Right lobe of liver (tissue), 6 donors: Measurements from ENCODE around the gene COL18A1. TPM values are rescaled to one million over a fixed set of nuclear protein-coding genes. Genes with fewer than 3 reads are reported as not detected.

Experiments used
- ATAC-seq, 4 donors: fragments of 200-7000 bp; cut with Tn5 transposase; one replicate each; pipeline ENCODE4 v1.9.1; 2020; ENCODE audit warnings: mild to moderate bottlenecking in 4 of 4, moderate library complexity in 4 of 4
- DNase-seq, 3 donors: peaks; one replicate each; pipeline ENCODE4 v3.0.0-alpha.2; 2020
- H3K27ac ChIP-seq, 3 donors: fragments of 200-600 bp; one replicate each; pipeline ENCODE4 v1.8.0; 2022
- H3K27me3 ChIP-seq, 2 donors: fragments of 200-600 bp; one replicate each; pipeline ENCODE4 v1.8.0; 2022
- H3K36me3 ChIP-seq, 4 donors: fragments of 200-600 bp; sonication (generic) in 1 of 4; one replicate each; pipeline versions ENCODE4 v1.5.1 to v1.8.0; 2017 to 2022; ENCODE audit warnings: control low read depth in 1 of 4
- H3K4me1 ChIP-seq, 4 donors: fragments of 200-600 bp; sonication (generic) in 1 of 4; one replicate each; pipeline versions ENCODE4 v1.5.1 to v1.8.0; 2017 to 2022; ENCODE audit warnings: control low read depth in 1 of 4
- H3K4me3 ChIP-seq, 3 donors: fragments of 200-600 bp; one replicate each; pipeline ENCODE4 v1.8.0; 2022
- H3K9me3 ChIP-seq, 4 donors: fragments of 200-600 bp; sonication (generic) in 1 of 4; one replicate each; pipeline versions ENCODE4 v1.5.1 to v1.8.0; 2017 to 2022; ENCODE audit warnings: control low read depth in 1 of 4
- CTCF ChIP-seq, 4 donors: fragments of 200-600 bp in 3 of 4; fragments of 450-650 bp in 1 of 4; IDR thresholded peaks; one replicate each; pipeline versions ENCODE4 v1.5.1 to v1.8.0; 2016 to 2022; ENCODE audit warnings: antibody characterized with exemption in 4 of 4, mild to moderate bottlenecking in 2 of 4
- POLR2A ChIP-seq: fragments of 450-650 bp; IDR thresholded peaks from one replicate; pipeline ENCODE4 v1.6.1; 2017; ENCODE audit warnings: antibody characterized with exemption, mild to moderate bottlenecking
- WGBS: methylation state at CpG from one replicate; pipeline ENCODE4 v1.1.6; 2018; ENCODE audit warnings: low coverage, low lambda C conversion rate; ENCODE audit not compliant: insufficient coverage; ENCODE audit errors: missing lambda C conversion rate; 5-methylcytosine and 5-hydroxymethylcytosine counted together
- intact Hi-C, 2 donors: fragments of 100-400 bp; cut with DNase I; formaldehyde crosslinking; loops; one replicate each; pipeline versions ENCODE4 v1.11.2 to v1.14.1; 2022
- total RNA-seq, 6 experiments: library from RNA; depleted of rRNA in 2 of 6; stranded (reverse); fragments of >200 nt in 2 of 6; fragmentation: NEBNext Ultra II Directional in 3 of 6; extraction: Animal tissue kit (Norgen Biotek cat#: 25700) in 3 of 6; gene quantifications; one replicate each; pipeline versions ENCODE4 v1.1.0 to v1.2.4, GENCODE V29; 2016 to 2023
- donor health status: DM: no; HTN: yes; CAD: no.
- donor health status: DM: no; HTN: no; CAD: no.
- donor health status: DM: no; HTN: no; CAD: no.
- donor health status: DM: no; HTN: yes; CAD: no.
- donor health status: DM: no; HTN: yes; CAD: no.

The COL18A1 gene
- total RNA-seq, 6 experiments from 2014 or later: 261 to 487 (median 297) TPM

- peak overlapping the region in 1 of 3 donors; percentile 45 for H3K4me3 ChIP-seq
- H3K4me1 ChIP-seq: peaks cover 0 to 40% (median 19%) of the 10 kb centered on the region in 4 donors
- no peaks in the 10 kb centered on the region for H3K36me3 ChIP-seq
- TF ChIP-seq CTCF (IDR thresholded peaks at IDR 0.05) (no peak), POLR2A (no peak)
- peak; percentile 35 to 79 (median 61) for DNase-seq
- no peaks in the 10 kb centered on the region for H3K9me3 ChIP-seq
- H3K27me3 ChIP-seq: no peaks in the 10 kb centered on the region
- ATAC-seq: peak in 3 of 4 donors; percentile 7 to 47 (median 19)
- H3K27ac ChIP-seq: peak overlapping the region; percentile 33 to 67 (median 38)
- intact Hi-C loops: no loop called here
- WGBS: no CpG with 5 or more reads among the region's 12 CpGs
These were observed 128.4 kb downstream of the COL18A1 start for GRCh38 chr21:45533361-45533845.

- TF ChIP-seq CTCF (IDR thresholded peaks at IDR 0.05) (no peak), POLR2A (no peak)
These were observed 129.1 kb downstream of the COL18A1 start for GRCh38 chr21:45533846-45534635.

GRCh38 chr21:45534636-45535331 is 129.8 kb downstream of the COL18A1 start:
- Histone ChIP-seq H3K27me3 (no peaks in the 10 kb centered on the region), H3K27ac (peak overlapping the region in 2 of 3 donors; percentile 63 to 67), H3K4me3 (peak overlapping the region in 1 of 3 donors; percentile 45), H3K36me3 (no peaks in the 10 kb centered on the region), H3K9me3 (no peaks in the 10 kb centered on the region), H3K4me1 (peaks cover 0 to 32% (median 18%) of the 10 kb centered on the region in 4 donors)
- DNase-seq (peak; percentile 87 to 99 (median 95)), ATAC-seq (peak; percentile 77 to 87 (median 84))
- WGBS: 27% methylated on average over 11 of the region's 28 CpGs
- TF ChIP-seq CTCF (IDR thresholded peaks at IDR 0.05) (no peak), POLR2A (peak; percentile 40)
- intact Hi-C loops: no loop called here

More at GRCh38 chr21:45533846-45534635, 129.1 kb downstream of the COL18A1 start:
- ATAC-seq (peak; percentile 51 to 68 (median 61)), DNase-seq (peak; percentile 42 to 85 (median 76))
- peaks cover 0 to 33% (median 18%) of the 10 kb centered on the region in 4 donors for H3K4me1 ChIP-seq
- WGBS: 46% methylated on average over 4 of the region's 20 CpGs
- H3K9me3 ChIP-seq: no peaks in the 10 kb centered on the region
- H3K36me3 ChIP-seq: no peaks in the 10 kb centered on the region
- intact Hi-C loops: no loop called here
- H3K27ac ChIP-seq: peak overlapping the region in 2 of 3 donors; percentile 38 to 67
- peak overlapping the region in 1 of 3 donors; percentile 45 for H3K4me3 ChIP-seq
- no peaks in the 10 kb centered on the region for H3K27me3 ChIP-seq

GRCh38 chr21:45535341-45536081 is 130.5 kb downstream of the COL18A1 start:
- peak in 3 of 4 donors; percentile 3 to 45 (median 32) for ATAC-seq
- H3K36me3 ChIP-seq: no peaks in the 10 kb centered on the region
- H3K27ac ChIP-seq: peak overlapping the region in 2 of 3 donors; percentile 63 to 67
- no peak overlapping the region for H3K4me3 ChIP-seq
- H3K27me3 ChIP-seq: no peaks in the 10 kb centered on the region
- no peaks in the 10 kb centered on the region for H3K9me3 ChIP-seq
- WGBS: 0% methylated on average over 2 of the region's 34 CpGs
- TF ChIP-seq CTCF (IDR thresholded peaks at IDR 0.05) (no peak), POLR2A (no peak)
- H3K4me1 ChIP-seq: peaks cover 0 to 32% (median 18%) of the 10 kb centered on the region in 4 donors
- DNase-seq: peak; percentile 56 to 76 (median 64)
- intact Hi-C loops: no loop called here
